Measurements from ENCODE around the gene STRIP1.
"Not testable (repeated sequence)": the region's sequence is repeated elsewhere in the genome, so short reads cannot be mapped to it uniquely, and the experiment has no call there.

STRIP1 gene

GRCh38 chr1:110074166-110074565 lies 39.7 kb downstream of the STRIP1 start:
- no peak overlapping the region for H3K4me3 ChIP-seq (ENCODE audit: low read length)
- H3K9me3 ChIP-seq (ENCODE audit: control insufficient read depth, low read length) = peaks cover 6% of the 10 kb centered on the region
- no peak overlapping the region for H3K9ac ChIP-seq (ENCODE audit: low read length)
- H3K27me3 ChIP-seq (replicated peaks; ENCODE audit: control insufficient read depth, insufficient read depth, low read length) = peaks cover 66% of the 10 kb centered on the region
- no peaks in the 10 kb centered on the region for H3K36me3 ChIP-seq (ENCODE audit: control insufficient read depth, insufficient read depth, low read length, severe bottlenecking)
- no peaks in the 10 kb centered on the region for H3K4me1 ChIP-seq (ENCODE audit: control insufficient read depth, insufficient read depth, low read length)
- no peak for DNase-seq (ENCODE audit: low read depth)

DNA sequence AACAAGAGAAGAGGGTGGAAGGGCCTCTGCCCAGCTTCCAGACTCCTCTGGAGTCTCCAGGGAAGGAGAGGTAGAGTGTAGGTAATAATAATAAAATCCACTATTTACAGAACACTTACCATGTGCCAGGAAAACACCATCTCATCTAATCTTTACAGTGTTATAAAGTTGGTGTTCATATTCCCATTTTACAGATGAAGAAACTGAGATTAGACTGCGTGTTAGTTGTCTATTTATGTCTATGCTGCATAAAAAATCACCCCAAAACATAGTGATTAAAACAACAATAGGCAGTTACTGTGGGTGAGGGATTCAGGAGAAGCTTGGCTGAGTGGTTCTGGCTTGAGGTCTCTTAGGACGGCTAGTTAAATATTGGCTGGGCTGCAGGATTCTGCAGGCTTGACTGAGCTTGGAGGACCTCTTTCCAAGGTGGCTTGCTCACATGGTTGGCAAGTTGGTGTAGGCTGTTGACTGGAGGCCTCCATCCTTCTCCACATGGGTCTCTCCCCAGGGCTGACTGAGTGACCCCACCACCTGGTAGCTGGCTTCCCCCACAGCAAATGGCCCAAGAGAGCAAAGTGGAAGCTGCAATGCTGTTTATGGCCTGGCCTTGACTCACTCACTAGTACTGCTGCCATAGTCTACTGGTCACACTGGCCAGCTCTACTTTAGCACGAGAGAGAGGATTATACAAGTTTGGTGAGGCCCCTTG lies 42.5 kb downstream of the STRIP1 start:
- Histone ChIP-seq H3K9ac (ENCODE audit: low read length) (no peak overlapping the region), H3K4me1 (ENCODE audit: control insufficient read depth, insufficient read depth, low read length) (no peaks in the 10 kb centered on the region), H3K27me3 (replicated peaks; ENCODE audit: control insufficient read depth, insufficient read depth, low read length) (peaks cover 43% of the 10 kb centered on the region), H3K9me3 (ENCODE audit: control insufficient read depth, low read length) (no peaks in the 10 kb centered on the region), H3K4me3 (ENCODE audit: low read length) (no peak overlapping the region), H3K36me3 (ENCODE audit: control insufficient read depth, insufficient read depth, low read length, severe bottlenecking) (no peaks in the 10 kb centered on the region)
- no peak for DNase-seq (ENCODE audit: low read depth)

- H3K4me3 ChIP-seq (ENCODE audit: low read length); H3K9ac ChIP-seq (ENCODE audit: low read length); DNase-seq (ENCODE audit: low read depth); H3K36me3 ChIP-seq (ENCODE audit: control insufficient read depth, insufficient read depth, low read length, severe bottlenecking); H3K9me3 ChIP-seq (ENCODE audit: control insufficient read depth, low read length): not testable (repeated sequence)
- H3K4me1 ChIP-seq (ENCODE audit: control insufficient read depth, insufficient read depth, low read length) = peaks cover 19% of the 10 kb centered on the region
- peaks cover 20% of the 10 kb centered on the region for H3K27me3 ChIP-seq (replicated peaks; ENCODE audit: control insufficient read depth, insufficient read depth, low read length)
Observed at GRCh38 chr1:110079995-110080394, 45.6 kb downstream of the STRIP1 start.

DNA sequence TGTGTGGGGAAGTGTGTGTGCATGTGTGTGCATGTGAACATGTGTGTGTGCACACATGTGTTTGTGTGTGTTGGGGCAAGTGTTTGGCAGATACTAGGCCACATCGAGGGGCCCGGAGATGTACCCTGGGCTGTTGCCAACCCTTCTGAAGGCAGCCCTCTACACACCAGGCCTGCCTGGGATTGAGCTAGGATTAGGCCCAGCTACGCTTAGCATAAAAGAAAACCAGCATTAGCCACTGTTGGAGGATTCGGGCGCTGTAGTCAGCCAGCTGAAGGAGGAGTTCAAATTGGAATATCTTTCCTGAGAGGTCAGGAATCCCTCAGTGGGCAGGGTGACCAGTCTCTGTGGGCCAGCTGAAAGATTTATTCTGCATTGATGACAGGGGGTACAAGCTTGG lies 46.6 kb downstream of the STRIP1 start:
- Histone ChIP-seq H3K9ac (ENCODE audit: low read length) (no peak overlapping the region), H3K4me3 (ENCODE audit: low read length) (no peak overlapping the region), H3K9me3 (ENCODE audit: control insufficient read depth, low read length) (no peaks in the 10 kb centered on the region), H3K36me3 (ENCODE audit: control insufficient read depth, insufficient read depth, low read length, severe bottlenecking) (no peaks in the 10 kb centered on the region), H3K4me1 (ENCODE audit: control insufficient read depth, insufficient read depth, low read length) (peaks cover 19% of the 10 kb centered on the region), H3K27me3 (replicated peaks; ENCODE audit: control insufficient read depth, insufficient read depth, low read length) (peaks cover 18% of the 10 kb centered on the region)
- DNase-seq (ENCODE audit: low read depth) = no peak

GRCh38 chr1:110082477-110082876 lies 48.1 kb downstream of the STRIP1 start:
- Histone ChIP-seq H3K9ac (ENCODE audit: low read length) (no peak overlapping the region), H3K4me1 (ENCODE audit: control insufficient read depth, insufficient read depth, low read length) (peaks cover 19% of the 10 kb centered on the region), H3K36me3 (ENCODE audit: control insufficient read depth, insufficient read depth, low read length, severe bottlenecking) (no peaks in the 10 kb centered on the region), H3K27me3 (replicated peaks; ENCODE audit: control insufficient read depth, insufficient read depth, low read length) (peaks cover 4% of the 10 kb centered on the region), H3K9me3 (ENCODE audit: control insufficient read depth, low read length) (no peaks in the 10 kb centered on the region), H3K4me3 (ENCODE audit: low read length) (peak overlapping the region; percentile 80)
- DNase-seq (ENCODE audit: low read depth) = peak; percentile 72

DNA sequence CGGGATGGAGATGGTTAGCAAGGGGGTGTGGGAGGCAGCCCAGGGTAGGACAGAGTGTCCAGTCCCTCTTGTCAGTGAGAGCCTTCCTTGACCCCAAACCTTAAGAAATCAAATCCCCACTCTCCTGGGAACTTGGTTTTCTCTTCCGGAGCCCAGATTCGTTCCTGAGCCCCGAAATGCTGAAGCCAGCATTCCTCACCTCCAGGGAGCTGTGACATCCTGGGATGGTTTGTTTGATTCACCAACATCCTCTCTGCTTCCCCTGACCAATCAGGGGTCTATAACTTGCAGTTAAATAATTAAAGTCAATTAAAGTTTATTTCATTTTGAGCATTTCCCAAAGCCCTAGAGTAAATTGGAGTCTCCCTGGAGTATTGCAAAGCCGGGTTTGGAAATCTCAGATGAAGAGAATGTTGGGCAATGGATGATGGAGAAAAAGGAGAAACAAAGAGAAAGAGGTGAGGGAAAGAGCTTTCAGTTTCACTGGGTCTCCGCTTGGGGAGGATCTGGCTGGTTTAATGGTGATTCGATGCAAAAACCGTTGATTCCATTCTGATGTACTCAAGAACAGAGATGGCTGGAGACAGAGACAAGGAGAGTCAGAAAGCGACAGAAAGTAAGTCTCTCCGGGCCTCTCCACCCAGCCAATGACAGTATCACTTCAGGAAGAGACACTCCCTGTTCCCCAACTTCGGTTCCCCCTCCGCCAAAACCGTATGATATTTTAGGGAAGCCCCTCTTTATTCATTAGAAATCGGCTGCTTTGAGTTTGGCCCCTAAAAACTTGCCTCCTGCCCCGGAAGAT lies 48.8 kb downstream of the STRIP1 start:
- Histone ChIP-seq H3K27me3 (replicated peaks; ENCODE audit: control insufficient read depth, insufficient read depth, low read length) (no peaks in the 10 kb centered on the region), H3K9ac (ENCODE audit: low read length) (peak overlapping the region; percentile 78), H3K36me3 (ENCODE audit: control insufficient read depth, insufficient read depth, low read length, severe bottlenecking) (no peaks in the 10 kb centered on the region), H3K4me1 (ENCODE audit: control insufficient read depth, insufficient read depth, low read length) (peaks cover 19% of the 10 kb centered on the region), H3K4me3 (ENCODE audit: low read length) (peak overlapping the region; percentile 80), H3K9me3 (ENCODE audit: control insufficient read depth, low read length) (no peaks in the 10 kb centered on the region)
- DNase-seq (ENCODE audit: low read depth) = peak; percentile 62

DNA sequence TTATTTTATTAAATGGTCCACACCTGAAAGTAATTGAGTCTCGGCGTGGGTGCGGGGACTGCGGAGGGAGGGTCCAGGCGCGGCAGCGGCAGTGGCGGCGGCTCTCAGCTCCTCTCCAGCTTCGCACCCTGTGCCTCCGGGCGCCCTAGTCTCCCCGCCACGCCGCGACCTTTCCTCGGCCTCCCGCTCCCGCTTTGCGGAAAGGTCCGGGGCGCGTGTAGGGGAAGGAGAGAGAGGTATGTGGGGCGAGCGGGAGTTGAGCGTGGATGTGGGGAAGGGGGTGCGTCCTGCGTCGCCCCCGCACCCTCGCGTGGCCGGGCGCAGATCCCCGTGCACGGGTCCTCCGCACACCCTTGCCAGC lies 49.4 kb downstream of the STRIP1 start:
- Histone ChIP-seq H3K4me1 (ENCODE audit: control insufficient read depth, insufficient read depth, low read length) (peaks cover 19% of the 10 kb centered on the region), H3K36me3 (ENCODE audit: control insufficient read depth, insufficient read depth, low read length, severe bottlenecking) (no peaks in the 10 kb centered on the region), H3K4me3 (ENCODE audit: low read length) (peak overlapping the region; percentile 80), H3K9me3 (ENCODE audit: control insufficient read depth, low read length) (no peaks in the 10 kb centered on the region), H3K27me3 (replicated peaks; ENCODE audit: control insufficient read depth, insufficient read depth, low read length) (no peaks in the 10 kb centered on the region), H3K9ac (ENCODE audit: low read length) (peak overlapping the region; percentile 78)
- peak; percentile 34 for DNase-seq (ENCODE audit: low read depth)

DNA sequence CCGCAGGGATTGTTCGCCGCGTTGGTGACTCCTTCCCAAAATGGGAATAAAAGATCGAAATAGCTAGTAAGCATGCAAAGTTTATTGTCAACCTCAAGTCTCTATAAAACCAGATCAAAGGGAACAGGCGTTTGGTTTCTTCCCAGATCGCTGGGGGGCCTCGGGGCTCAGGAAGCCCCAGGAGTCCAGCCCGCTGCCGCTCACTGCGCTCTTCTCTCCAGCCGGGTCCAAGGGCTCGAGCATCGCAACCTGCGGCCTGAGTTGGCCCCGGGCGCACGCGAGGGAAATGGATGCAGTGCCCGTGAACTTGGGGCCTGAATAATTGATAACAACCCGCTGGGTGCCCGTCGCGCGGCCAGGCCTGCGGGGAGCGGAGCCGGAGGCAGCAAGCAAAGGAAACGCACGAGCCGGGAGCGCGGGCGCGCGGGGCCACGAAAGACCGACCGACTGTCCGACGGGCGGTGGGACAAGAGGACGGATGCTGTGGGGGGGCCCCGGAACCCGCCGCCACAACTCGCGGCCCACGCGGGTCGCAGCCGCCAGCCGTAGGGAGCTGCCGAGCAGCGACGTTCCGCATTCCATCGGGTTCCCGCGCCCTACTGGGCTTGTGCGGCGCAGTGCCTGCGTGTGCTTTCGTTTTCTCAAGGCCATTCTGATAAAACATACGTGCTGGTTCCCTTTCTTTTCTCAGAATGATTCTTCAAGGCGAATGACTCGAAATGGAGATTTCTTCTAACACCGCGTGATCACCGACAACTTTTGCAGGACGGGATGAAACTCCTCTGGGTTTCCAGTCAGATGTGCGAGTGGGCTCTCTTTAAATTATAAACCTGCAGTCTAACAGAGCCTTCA lies 50.0 kb downstream of the STRIP1 start:
- H3K27me3 ChIP-seq (replicated peaks; ENCODE audit: control insufficient read depth, insufficient read depth, low read length) = no peaks in the 10 kb centered on the region
- H3K9me3 ChIP-seq (ENCODE audit: control insufficient read depth, low read length) = no peaks in the 10 kb centered on the region
- peak overlapping the region; percentile 80 for H3K4me3 ChIP-seq (ENCODE audit: low read length)
- H3K36me3 ChIP-seq (ENCODE audit: control insufficient read depth, insufficient read depth, low read length, severe bottlenecking) = no peaks in the 10 kb centered on the region
- H3K4me1 ChIP-seq (ENCODE audit: control insufficient read depth, insufficient read depth, low read length) = peaks cover 19% of the 10 kb centered on the region
- peak overlapping the region; percentile 78 for H3K9ac ChIP-seq (ENCODE audit: low read length)
- peak; percentile 78 for DNase-seq (ENCODE audit: low read depth)

DNA sequence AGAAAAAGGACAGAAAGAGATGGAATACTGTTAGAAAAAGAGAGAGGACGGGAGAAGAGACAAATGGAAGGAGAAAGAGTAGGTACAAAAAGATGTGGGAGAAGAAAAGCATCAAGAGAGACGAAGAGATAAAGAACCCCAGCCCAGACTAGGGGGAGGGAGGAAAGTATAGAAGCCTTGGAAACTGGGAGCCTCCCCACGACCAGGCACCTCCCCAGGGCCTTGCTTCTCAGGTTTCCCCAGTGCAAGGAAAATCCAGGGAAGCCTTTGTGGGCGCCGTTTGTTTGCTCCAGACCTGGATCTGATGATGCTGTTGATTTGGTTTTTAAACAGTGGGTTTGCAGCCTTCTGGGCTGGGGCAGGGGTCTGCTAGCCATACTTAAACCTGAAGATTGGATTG lies 51.2 kb downstream of the STRIP1 start:
- H3K4me1 ChIP-seq (ENCODE audit: control insufficient read depth, insufficient read depth, low read length) = peaks cover 19% of the 10 kb centered on the region
- H3K36me3 ChIP-seq (ENCODE audit: control insufficient read depth, insufficient read depth, low read length, severe bottlenecking) = no peaks in the 10 kb centered on the region
- H3K9me3 ChIP-seq (ENCODE audit: control insufficient read depth, low read length) = no peaks in the 10 kb centered on the region
- no peak overlapping the region for H3K9ac ChIP-seq (ENCODE audit: low read length)
- H3K27me3 ChIP-seq (replicated peaks; ENCODE audit: control insufficient read depth, insufficient read depth, low read length) = no peaks in the 10 kb centered on the region
- H3K4me3 ChIP-seq (ENCODE audit: low read length) = no peak overlapping the region
- DNase-seq (ENCODE audit: low read depth) = peak; percentile 59

- peak; percentile 51 for DNase-seq (ENCODE audit: low read depth)
- peaks cover 3% of the 10 kb centered on the region for H3K27me3 ChIP-seq (replicated peaks; ENCODE audit: control insufficient read depth, insufficient read depth, low read length)
- peaks cover 19% of the 10 kb centered on the region for H3K4me1 ChIP-seq (ENCODE audit: control insufficient read depth, insufficient read depth, low read length)
- H3K36me3 ChIP-seq (ENCODE audit: control insufficient read depth, insufficient read depth, low read length, severe bottlenecking) = no peaks in the 10 kb centered on the region
- no peaks in the 10 kb centered on the region for H3K9me3 ChIP-seq (ENCODE audit: control insufficient read depth, low read length)
- no peak overlapping the region for H3K4me3 ChIP-seq (ENCODE audit: low read length)
- no peak overlapping the region for H3K9ac ChIP-seq (ENCODE audit: low read length)
Observed at GRCh38 chr1:110086961-110087360, 52.5 kb downstream of the STRIP1 start.

Measured in adipocyte (in vitro differentiated cells).